Measurements from ENCODE around the gene TERB1. TPM values are rescaled to one million over a fixed set of nuclear protein-coding genes. Genes with fewer than 3 reads are reported as not detected.

The TERB1 gene
- total and polyA plus RNA-seq, 2 of the 13 experiments (the other 11 are each of a cell fraction or from before 2014, with no cell fraction given), result not detected

DNA sequence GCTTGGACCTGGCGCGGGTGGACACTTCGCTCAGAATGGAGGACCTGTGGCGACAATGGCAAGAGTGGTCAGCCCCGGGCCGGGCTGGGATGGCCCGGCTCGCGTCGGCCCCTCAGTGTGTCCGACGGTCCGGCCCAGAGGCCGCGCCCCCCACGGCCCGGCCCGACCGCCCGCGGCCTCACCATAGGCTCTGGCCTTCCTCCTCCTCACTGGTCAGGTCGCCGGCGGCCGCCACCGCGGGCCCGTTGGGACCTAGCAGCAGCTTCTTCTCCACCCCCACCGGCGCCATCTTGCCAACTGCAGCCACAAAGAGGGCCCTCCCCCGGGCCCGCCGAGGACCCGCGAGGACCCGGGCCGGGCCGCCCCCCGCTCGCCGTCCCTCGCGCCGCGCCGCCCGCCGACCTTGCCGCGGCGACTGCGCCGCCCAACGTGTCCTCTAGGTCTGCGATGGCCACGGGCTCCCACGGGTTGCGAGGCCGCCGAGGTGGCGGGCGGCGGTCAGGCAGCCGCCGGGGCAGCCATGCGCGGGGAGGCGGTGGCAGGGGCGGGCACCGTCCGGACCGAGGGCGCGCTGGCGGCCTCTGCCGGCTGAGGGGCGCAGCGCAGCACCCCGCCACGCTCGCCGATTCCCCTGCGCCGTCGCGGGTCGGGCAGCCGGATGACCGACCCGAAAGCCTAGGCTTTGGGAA lies 49.9 kb downstream of the TERB1 start, which contains the start of gene DYNC1LI2 (continued):
- TF ChIP-seq, protein P1, sequence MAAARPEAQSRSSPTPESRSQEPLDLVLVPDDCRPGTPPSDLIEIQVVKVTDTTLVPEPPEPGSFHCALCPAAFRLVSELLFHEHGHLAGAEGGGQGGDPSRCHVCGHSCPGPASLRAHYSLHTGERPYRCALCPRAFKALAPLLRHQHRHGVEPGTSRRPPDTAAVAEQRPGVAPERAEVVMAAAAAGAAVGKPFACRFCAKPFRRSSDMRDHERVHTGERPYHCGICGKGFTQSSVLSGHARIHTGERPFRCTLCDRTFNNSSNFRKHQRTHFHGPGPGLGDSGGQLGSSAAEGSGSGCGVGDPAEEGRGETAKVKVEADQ (CRISPR knock-in tag; IDR thresholded peaks at IDR 0.05; ENCODE audit: borderline replicate concordance), result peak; percentile 45; the same call in 1 of the 2 replicates
- TF ChIP-seq TRIM24 (CRISPR knock-in tag; IDR thresholded peaks at IDR 0.05) (no peak), NR2C2 (CRISPR knock-in tag; IDR thresholded peaks at IDR 0.05; ENCODE audit: borderline replicate concordance) (peak; percentile 53; the same call in 1 of the 2 replicates), TCF12 (IDR thresholded peaks at IDR 0.05) (no peak), TCF12 (CRISPR knock-in tag; IDR thresholded peaks at IDR 0.05) (no peak), ZNF670 (CRISPR knock-in tag; IDR thresholded peaks at IDR 0.05; ENCODE audit: borderline replicate concordance) (no peak; the same call in 1 of the 2 replicates), CC2D1A (CRISPR knock-in tag; IDR thresholded peaks at IDR 0.05) (no peak), MED1 (CRISPR knock-in tag; IDR thresholded peaks at IDR 0.05) (no peak; the same call in 1 of the 2 replicates), ZBTB8A (CRISPR knock-in tag; IDR thresholded peaks at IDR 0.05; ENCODE audit: borderline replicate concordance, low read depth) (no peak), ZBTB7B (CRISPR knock-in tag; IDR thresholded peaks at IDR 0.05) (0 out of 2 replicates have a peak, but pooled peaks have one; percentile 20), SMAD1 (CRISPR knock-in tag; IDR thresholded peaks at IDR 0.05; ENCODE audit: borderline replicate concordance, low read depth) (0 out of 2 replicates have a peak, but pooled peaks have one; percentile 12), GLI4 (CRISPR knock-in tag; IDR thresholded peaks at IDR 0.05; ENCODE audit: borderline replicate concordance) (peak; percentile 55; the same call in 1 of the 2 replicates), HNRNPUL1 (IDR thresholded peaks at IDR 0.05; ENCODE audit: low read depth, low read length) (no peak), NKX3-1 (CRISPR knock-in tag; IDR thresholded peaks at IDR 0.05) (no peak), ZNF251 (CRISPR knock-in tag; IDR thresholded peaks at IDR 0.05) (no peak), SCMH1 (CRISPR knock-in tag; IDR thresholded peaks at IDR 0.05; ENCODE audit: borderline replicate concordance) (no peak)
- TF ChIP-seq, protein P2, sequence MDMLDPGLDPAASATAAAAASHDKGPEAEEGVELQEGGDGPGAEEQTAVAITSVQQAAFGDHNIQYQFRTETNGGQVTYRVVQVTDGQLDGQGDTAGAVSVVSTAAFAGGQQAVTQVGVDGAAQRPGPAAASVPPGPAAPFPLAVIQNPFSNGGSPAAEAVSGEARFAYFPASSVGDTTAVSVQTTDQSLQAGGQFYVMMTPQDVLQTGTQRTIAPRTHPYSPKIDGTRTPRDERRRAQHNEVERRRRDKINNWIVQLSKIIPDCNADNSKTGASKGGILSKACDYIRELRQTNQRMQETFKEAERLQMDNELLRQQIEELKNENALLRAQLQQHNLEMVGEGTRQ (IDR thresholded peaks at IDR 0.05; ENCODE audit: low read depth, low read length), result no peak
- TF ChIP-seq, protein P2 (CRISPR knock-in tag; IDR thresholded peaks at IDR 0.05; ENCODE audit: borderline replicate concordance), result no peak; the same call in 1 of the 2 replicates
- TF ChIP-seq, protein P3, sequence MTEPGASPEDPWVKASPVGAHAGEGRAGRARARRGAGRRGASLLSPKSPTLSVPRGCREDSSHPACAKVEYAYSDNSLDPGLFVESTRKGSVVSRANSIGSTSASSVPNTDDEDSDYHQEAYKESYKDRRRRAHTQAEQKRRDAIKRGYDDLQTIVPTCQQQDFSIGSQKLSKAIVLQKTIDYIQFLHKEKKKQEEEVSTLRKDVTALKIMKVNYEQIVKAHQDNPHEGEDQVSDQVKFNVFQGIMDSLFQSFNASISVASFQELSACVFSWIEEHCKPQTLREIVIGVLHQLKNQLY (CRISPR knock-in tag; IDR thresholded peaks at IDR 0.05), result no peak
- TF ChIP-seq, protein P4, sequence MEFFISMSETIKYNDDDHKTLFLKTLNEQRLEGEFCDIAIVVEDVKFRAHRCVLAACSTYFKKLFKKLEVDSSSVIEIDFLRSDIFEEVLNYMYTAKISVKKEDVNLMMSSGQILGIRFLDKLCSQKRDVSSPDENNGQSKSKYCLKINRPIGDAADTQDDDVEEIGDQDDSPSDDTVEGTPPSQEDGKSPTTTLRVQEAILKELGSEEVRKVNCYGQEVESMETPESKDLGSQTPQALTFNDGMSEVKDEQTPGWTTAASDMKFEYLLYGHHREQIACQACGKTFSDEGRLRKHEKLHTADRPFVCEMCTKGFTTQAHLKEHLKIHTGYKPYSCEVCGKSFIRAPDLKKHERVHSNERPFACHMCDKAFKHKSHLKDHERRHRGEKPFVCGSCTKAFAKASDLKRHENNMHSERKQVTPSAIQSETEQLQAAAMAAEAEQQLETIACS (CRISPR knock-in tag; IDR thresholded peaks at IDR 0.05), result no peak
- TF ChIP-seq, protein P5, sequence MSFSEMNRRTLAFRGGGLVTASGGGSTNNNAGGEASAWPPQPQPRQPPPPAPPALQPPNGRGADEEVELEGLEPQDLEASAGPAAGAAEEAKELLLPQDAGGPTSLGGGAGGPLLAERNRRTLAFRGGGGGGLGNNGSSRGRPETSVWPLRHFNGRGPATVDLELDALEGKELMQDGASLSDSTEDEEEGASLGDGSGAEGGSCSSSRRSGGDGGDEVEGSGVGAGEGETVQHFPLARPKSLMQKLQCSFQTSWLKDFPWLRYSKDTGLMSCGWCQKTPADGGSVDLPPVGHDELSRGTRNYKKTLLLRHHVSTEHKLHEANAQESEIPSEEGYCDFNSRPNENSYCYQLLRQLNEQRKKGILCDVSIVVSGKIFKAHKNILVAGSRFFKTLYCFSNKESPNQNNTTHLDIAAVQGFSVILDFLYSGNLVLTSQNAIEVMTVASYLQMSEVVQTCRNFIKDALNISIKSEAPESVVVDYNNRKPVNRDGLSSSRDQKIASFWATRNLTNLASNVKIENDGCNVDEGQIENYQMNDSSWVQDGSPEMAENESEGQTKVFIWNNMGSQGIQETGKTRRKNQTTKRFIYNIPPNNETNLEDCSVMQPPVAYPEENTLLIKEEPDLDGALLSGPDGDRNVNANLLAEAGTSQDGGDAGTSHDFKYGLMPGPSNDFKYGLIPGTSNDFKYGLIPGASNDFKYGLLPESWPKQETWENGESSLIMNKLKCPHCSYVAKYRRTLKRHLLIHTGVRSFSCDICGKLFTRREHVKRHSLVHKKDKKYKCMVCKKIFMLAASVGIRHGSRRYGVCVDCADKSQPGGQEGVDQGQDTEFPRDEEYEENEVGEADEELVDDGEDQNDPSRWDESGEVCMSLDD (CRISPR knock-in tag; IDR thresholded peaks at IDR 0.05; ENCODE audit: borderline replicate concordance), result no peak
